GM12878 (cell line): ENCODE measurements around the gene NUDT5. TPM values are rescaled to one million over a fixed set of nuclear protein-coding genes. Genes with fewer than 3 reads are reported as not detected.

Experiments used
- ATAC-seq: fragments of 200-7000 bp; cut with Tn5 transposase; 3 replicates; pipeline ENCODE4 v1.9.1; 2020; ENCODE audit warnings: mild to moderate bottlenecking, moderate library complexity
- BruUV-seq: library from RNA; stranded (reverse); fragments of 400-500 nt; replicated peaks from 2 replicates; lab custom pipeline; 2021; lab: Mats Ljungman, UMichigan
- CTCF ChIA-PET: fragments of 300-600 bp; sonication (Branson Sonifier 250); formaldehyde crosslinking; extraction: SDS; loops from one replicate; lab custom pipeline; 2021; ENCODE audit warnings: inconsistent platforms; lab: Yijun Ruan, JAX
- POLR2A ChIA-PET: fragments of 350-600 bp; formaldehyde crosslinking; extraction: SDS; loops from one replicate; lab custom pipeline; 2021; ENCODE audit warnings: inconsistent platforms; lab: Charles Lee
- RAD21 ChIA-PET: fragments of 300-600 bp; sonication (Branson Sonifier 250); formaldehyde crosslinking; loops from one replicate; lab custom pipeline; 2023; ENCODE audit warnings: antibody characterized with exemption; ENCODE audit not compliant: unreplicated experiment; lab: Charles Lee
- SMC1A ChIA-PET: fragments of 300-600 bp; sonication (Branson Sonifier 250); formaldehyde crosslinking; loops from one replicate; lab custom pipeline; 2023; ENCODE audit not compliant: unreplicated experiment, uncharacterized antibody; lab: Charles Lee
- DNase-seq: peaks from one replicate; pipeline ENCODE4 v3.0.0-alpha.2; 2011; ENCODE audit warnings: low read depth, low spot score
- FAIRE-seq: peaks from 3 replicates; lab custom pipeline; 2011; peaks lifted over from hg19 to GRCh38; lab: Jason Lieb, UNC
- H2AFZ ChIP-seq: 2 replicates; pipeline ENCODE4 v1.6.0; 2011; ENCODE audit warnings: low read depth, low read length, control low read depth; ENCODE audit not compliant: control insufficient read depth
- H3K27ac ChIP-seq: 2 replicates; pipeline ENCODE4 v1.5.1; 2011; ENCODE audit warnings: control low read depth; ENCODE audit not compliant: control insufficient read depth, insufficient read depth
- H3K27me3 ChIP-seq, 2 experiments: replicated peaks in 1 of 2; 2 replicates each; pipeline versions ENCODE4 v1.6.0 to v1.6.1; 2011; ENCODE audit warnings: low read length in 1 of 2; ENCODE audit not compliant: control insufficient read depth in 2 of 2, insufficient read depth in 2 of 2
- H3K36me3 ChIP-seq, 2 experiments: 2 replicates each; pipeline ENCODE4 v1.5.1; 2011; ENCODE audit warnings: low read length in 1 of 2; ENCODE audit not compliant: control insufficient read depth in 2 of 2, insufficient read depth in 2 of 2
- H3K4me1 ChIP-seq: 2 replicates; pipeline ENCODE4 v1.6.1; 2011; ENCODE audit warnings: mild to moderate bottlenecking, low read length, moderate library complexity, mixed read lengths; ENCODE audit not compliant: control insufficient read depth, insufficient read depth
- H3K4me2 ChIP-seq: 2 replicates; pipeline ENCODE4 v1.6.0; 2011; ENCODE audit warnings: control low read depth; ENCODE audit not compliant: control insufficient read depth, insufficient read depth
- H3K4me3 ChIP-seq: fragments of 200-600 bp; sonication (generic); 2 replicates; pipeline ENCODE4 v1.5.1; 2016
- H3K79me2 ChIP-seq: 2 replicates; pipeline ENCODE4 v1.6.0; 2011; ENCODE audit warnings: low read length; ENCODE audit not compliant: control insufficient read depth, insufficient read depth
- H3K9ac ChIP-seq: 2 replicates; pipeline ENCODE4 v1.8.0; 2011; ENCODE audit warnings: low read length, control low read depth, mixed read lengths; ENCODE audit not compliant: control insufficient read depth, insufficient read depth
- H3K9me3 ChIP-seq: replicated peaks from 3 replicates; pipeline ENCODE4 v1.5.1; 2011; ENCODE audit warnings: mild to moderate bottlenecking, low read length; ENCODE audit not compliant: control insufficient read depth, insufficient read depth
- H4K20me1 ChIP-seq: 2 replicates; pipeline ENCODE4 v1.6.0; 2011; ENCODE audit not compliant: control insufficient read depth, insufficient read depth
- ASH2L ChIP-seq: fragments of 300-600, 200-600 bp; sonication (generic); IDR thresholded peaks from 2 replicates; pipeline ENCODE4 v1.6.1; 2017; ENCODE audit warnings: low read depth, mild to moderate bottlenecking, borderline replicate concordance
- BACH1 ChIP-seq: fragments of 450-650 bp; IDR thresholded peaks from 2 replicates; pipeline ENCODE4 v1.6.1; 2017; ENCODE audit warnings: mild to moderate bottlenecking, borderline replicate concordance
- BCLAF1 ChIP-seq: fragments of 450-650 bp; IDR thresholded peaks from 2 replicates; pipeline ENCODE4 v1.6.1; 2017; ENCODE audit warnings: antibody characterized with exemption, mild to moderate bottlenecking, moderate library complexity
- CBFB ChIP-seq: IDR thresholded peaks from 2 replicates; pipeline ENCODE4 v1.6.1; 2016; ENCODE audit warnings: antibody characterized with exemption, low read depth
- NFYB ChIP-seq: IDR thresholded peaks from 2 replicates; pipeline ENCODE4 v1.6.1; 2011; ENCODE audit warnings: low read depth, mild to moderate bottlenecking, low read length, improper control_type of control experiment, moderate library complexity; ENCODE audit not compliant: insufficient read depth
- POLR2AphosphoS2 ChIP-seq: IDR thresholded peaks from 2 replicates; pipeline ENCODE4 v1.6.1; 2011; ENCODE audit warnings: low read depth, mild to moderate bottlenecking, low read length, improper control_type of control experiment, moderate library complexity
- POLR2AphosphoS5 ChIP-seq: IDR thresholded peaks from 2 replicates; pipeline ENCODE4 v1.6.1; 2011; ENCODE audit warnings: mild to moderate bottlenecking, low read length, inconsistent platforms
- RFX5 ChIP-seq: IDR thresholded peaks from 2 replicates; pipeline ENCODE4 v1.6.1; 2011; ENCODE audit warnings: low read depth, low read length, improper control_type of control experiment
- TCF12 ChIP-seq: IDR thresholded peaks from 2 replicates; pipeline ENCODE4 v1.6.1; 2011; ENCODE audit warnings: low read depth, mild to moderate bottlenecking, low read length
- ZBTB11 ChIP-seq: fragments of 450-650 bp; formaldehyde crosslinking; IDR thresholded peaks from 2 replicates; pipeline ENCODE4 v1.5.0; 2022; ENCODE audit warnings: mild to moderate bottlenecking, missing genetic modification characterization
- ZBTB33 ChIP-seq: fragments of 450-650 bp; IDR thresholded peaks from 2 replicates; pipeline ENCODE4 v1.6.1; 2017; ENCODE audit warnings: mild to moderate bottlenecking
- ZNF622 ChIP-seq: fragments of 450-650 bp; IDR thresholded peaks from 2 replicates; pipeline ENCODE4 v1.6.1; 2017; ENCODE audit warnings: mild to moderate bottlenecking, inconsistent platforms
- ZNF687 ChIP-seq: fragments of 450-650 bp; IDR thresholded peaks from 2 replicates; pipeline ENCODE4 v1.6.1; 2017; ENCODE audit warnings: mild to moderate bottlenecking, moderate library complexity
- WGBS: methylation state at CpG from one replicate; pipeline ENCODE4 v1.1.6; 2016; ENCODE audit warnings: low lambda C conversion rate; ENCODE audit not compliant: insufficient replicate concordance, insufficient coverage; ENCODE audit errors: missing lambda C conversion rate; 5-methylcytosine and 5-hydroxymethylcytosine counted together
- in situ Hi-C: fragments of 300-500 bp; cut with MboI; formaldehyde crosslinking; loops from 9 replicates; pipeline ENCODE4 v1.14.3; 2018; ENCODE audit warnings: mixed read lengths
- intact Hi-C: fragments of 100-400 bp; cut with micrococcal nuclease; formaldehyde crosslinking; loops from one replicate; pipeline ENCODE4 v1.14.2; 2022; ENCODE audit not compliant: unreplicated experiment
- polyA plus RNA-seq, 11 experiments: library from polyadenylated mRNA; depleted of rRNA in 4 of 11; unstranded in 6 of 11; stranded (reverse) in 5 of 11; fragments of >200 nt; fragmentation: Nextera tagmentation in 4 of 11; fragmentation: Illumina TruSeq in 1 of 11; extraction: Ambion mirVana in 4 of 11; extraction: Trizol in 1 of 11; gene quantifications; 1 replicate in 1 of 11; 2 replicates in 10 of 11; pipeline versions ENCODE4 v1.2.1 to v1.2.3, GENCODE V29; 2011 to 2016; ENCODE audit warnings: inconsistent platforms in 2 of 11, missing spikeins in 2 of 11, low read depth in 1 of 11
- total RNA-seq, 4 experiments: library from RNA; depleted of rRNA in 3 of 4; stranded (reverse); fragments of >200 nt in 3 of 4; fragmentation: Illumina TruSeq in 1 of 4; extraction: Trizol in 1 of 4; gene quantifications; 2 replicates each; pipeline versions ENCODE4 v1.2.1 to v1.2.3, GENCODE V29; 2013 to 2021

The NUDT5 gene
- total and polyA plus RNA-seq, 10 of the 15 experiments (the other 5 are each of a cell fraction or from before 2014, with no cell fraction given) = 74.1 to 345 (median 153) TPM

GRCh38 chr10:12188656-12189055 lies 7.0 kb downstream of the NUDT5 start:
- ChIA-PET RAD21 (no interaction called here), CTCF (no interaction called here), SMC1A (interaction anchor here (1.1 kb wide), 1 partner anchor 194 kb away, joined by 4 read pairs; no protein-coding TSS in a partner anchor), POLR2A (no interaction called here)
- no peak overlapping the region for H3K4me2 ChIP-seq
- H3K36me3 ChIP-seq = peaks cover 3 to 8% of the 10 kb centered on the region in 2 experiments
- intact Hi-C loops = no loop called here
- H3K27ac ChIP-seq = no peak overlapping the region
- H2AFZ ChIP-seq = no peak overlapping the region
- H4K20me1 ChIP-seq = no peaks in the 10 kb centered on the region
- no peak overlapping the region for H3K9ac ChIP-seq
- H3K27me3 ChIP-seq = no peaks in the 10 kb centered on the region
- H3K4me3 ChIP-seq = no peak overlapping the region
- H3K79me2 ChIP-seq = peaks cover 23% of the 10 kb centered on the region
- WGBS = 96% methylated on average over 4 of the region's 6 CpGs
- no peaks in the 10 kb centered on the region for H3K9me3 ChIP-seq
- no peak for ATAC-seq
- FAIRE-seq = no peak
- in situ Hi-C loops = no loop called here
- no peak for DNase-seq
- BruUV-seq = no TSS peak
- H3K4me1 ChIP-seq = no peaks in the 10 kb centered on the region
- no peak for TF ChIP-seq ZNF622
- TF ChIP-seq ZBTB11 (CRISPR knock-in tag) = no peak
- no peak for TF ChIP-seq RFX5
- TF ChIP-seq TCF12 = no peak
- no peak for TF ChIP-seq BCLAF1
- no peak for TF ChIP-seq NFYB
- no peak for TF ChIP-seq POLR2AphosphoS2
- no peak for TF ChIP-seq CBFB
- TF ChIP-seq ZBTB33 = no peak
- TF ChIP-seq ZNF687 = no peak
- no peak for TF ChIP-seq POLR2AphosphoS5
- no peak for TF ChIP-seq ASH2L
- TF ChIP-seq BACH1 = no peak
